SK-N-SH (cell line): ENCODE measurements around the gene OR52I1. TPM values are rescaled to one million over a fixed set of nuclear protein-coding genes. Genes with fewer than 3 reads are reported as not detected.
A peak's percentile ranks its signal among the peaks of the same experiment; 100 is the strongest.

Source experiments
- CTCF ChIA-PET: fragments of 300-600, 350-600 bp; formaldehyde crosslinking; extraction: SDS; loops from one replicate; lab custom pipeline; 2021; lab: Yijun Ruan, JAX
- POLR2A ChIA-PET: fragments of 350-600 bp; sonication (Branson Sonifier 250); formaldehyde crosslinking; extraction: SDS; loops from one replicate; lab custom pipeline; 2020; ENCODE audit warnings: antibody characterized with exemption, inconsistent platforms; lab: Yijun Ruan, JAX
- DNase-seq: peaks from one replicate; pipeline ENCODE4 v3.0.0; 2012
- H2AFZ ChIP-seq: fragments of 200-600 bp; sonication (generic); 2 replicates; pipeline ENCODE4 v1.8.1; 2016; ENCODE audit warnings: antibody characterized with exemption, mild to moderate bottlenecking, low read depth
- H3F3A ChIP-seq: fragments of 200-600 bp; sonication (generic); replicated peaks from 2 replicates; pipeline ENCODE3; 2016; ENCODE audit warnings: antibody characterized with exemption, mild to moderate bottlenecking; ENCODE audit not compliant: insufficient read depth
- H3K27ac ChIP-seq, 2 experiments: fragments of 200-500 bp in 1 of 2; fragments of 200-600 bp in 1 of 2; sonication (Bioruptor generic) in 1 of 2; sonication (generic), shearing (Covaris generic) in 1 of 2; 2 replicates each; pipeline versions ENCODE4 v1.5.1 to v1.6.1; 2014 to 2016; ENCODE audit warnings: low read depth in 2 of 2, inconsistent platforms in 1 of 2, low read length in 1 of 2, mild to moderate bottlenecking in 1 of 2, mixed read lengths in 1 of 2
- H3K27me3 ChIP-seq: fragments of 200-600 bp; sonication (generic), shearing (Covaris generic); 2 replicates; pipeline ENCODE4 v1.6.1; 2016; ENCODE audit warnings: mixed run types; ENCODE audit not compliant: insufficient read depth
- H3K36me3 ChIP-seq, 2 experiments: fragments of 200-500 bp in 1 of 2; fragments of 200-600 bp in 1 of 2; sonication (Bioruptor generic) in 1 of 2; sonication (generic) in 1 of 2; replicated peaks in 1 of 2; 2 replicates each; pipeline versions ENCODE3 to v1.5.1; 2014 to 2016; ENCODE audit warnings: low read length in 1 of 2, mild to moderate bottlenecking in 1 of 2; ENCODE audit not compliant: insufficient read depth in 2 of 2, control insufficient read depth in 1 of 2
- H3K4me1 ChIP-seq, 2 experiments: fragments of 200-500 bp in 1 of 2; fragments of 200-600 bp in 1 of 2; sonication (Bioruptor generic) in 1 of 2; sonication (generic), shearing (Covaris generic) in 1 of 2; 2 replicates each; pipeline versions ENCODE4 v1.5.1 to v1.6.1; 2014 to 2016; ENCODE audit warnings: low read depth in 1 of 2, low read length in 1 of 2, mixed run types in 1 of 2; ENCODE audit not compliant: insufficient read depth in 2 of 2, control insufficient read depth in 1 of 2
- H3K4me2 ChIP-seq: fragments of 200-600 bp; sonication (generic), shearing (Covaris generic); 2 replicates; pipeline ENCODE4 v1.6.1; 2017; ENCODE audit warnings: mixed run types
- H3K4me3 ChIP-seq, 2 experiments: fragments of 200-500 bp in 1 of 2; fragments of 200-600 bp in 1 of 2; sonication (Bioruptor generic) in 1 of 2; sonication (generic), shearing (Covaris generic) in 1 of 2; 2 replicates each; pipeline versions ENCODE4 v1.5.1 to v1.8.1; 2014 to 2016; ENCODE audit warnings: low read depth in 2 of 2, inconsistent platforms in 1 of 2, low read length in 1 of 2, mild to moderate bottlenecking in 1 of 2, mixed read lengths in 1 of 2, moderate library complexity in 1 of 2
- H3K79me2 ChIP-seq: fragments of 200-600 bp; sonication (generic); 2 replicates; pipeline ENCODE4 v1.8.1; 2017; ENCODE audit warnings: mild to moderate bottlenecking; ENCODE audit not compliant: insufficient read depth
- H3K9ac ChIP-seq: fragments of 200-600 bp; sonication (generic); 2 replicates; pipeline ENCODE4 v1.6.1; 2017; ENCODE audit warnings: mixed run types
- H3K9me2 ChIP-seq: fragments of 200-600 bp; sonication (generic); 2 replicates; pipeline ENCODE4 v1.6.1; 2017; ENCODE audit warnings: mixed run types
- H3K9me3 ChIP-seq: fragments of 200-600 bp; sonication (generic); 2 replicates; pipeline ENCODE4 v1.6.1; 2017; ENCODE audit warnings: mixed run types, mild to moderate bottlenecking, moderate library complexity
- H4K20me1 ChIP-seq: fragments of 200-600 bp; sonication (generic); 2 replicates; pipeline ENCODE4 v1.6.1; 2017; ENCODE audit warnings: mild to moderate bottlenecking, mixed run types; ENCODE audit not compliant: insufficient read depth
- EZH2phosphoT487 ChIP-seq: fragments of 200-600 bp; sonication (generic); IDR thresholded peaks from 2 replicates; pipeline ENCODE4 v1.6.1; 2017; ENCODE audit warnings: low read depth, mixed run types, mild to moderate bottlenecking, antibody characterized with exemption, moderate library complexity, borderline replicate concordance
- FOSL2 ChIP-seq: IDR thresholded peaks from 2 replicates; pipeline ENCODE4 v1.4.0; 2012; ENCODE audit warnings: low read depth, mild to moderate bottlenecking, moderate library complexity, borderline replicate concordance
- FOXJ3 ChIP-seq: sonication (generic); formaldehyde crosslinking; IDR thresholded peaks from 2 replicates; pipeline ENCODE4 v1.5.1; 2020; ENCODE audit warnings: mild to moderate bottlenecking, missing genetic modification reagents
- JUND ChIP-seq: IDR thresholded peaks from 2 replicates; pipeline ENCODE4 v1.4.0; 2012
- MEF2A ChIP-seq: IDR thresholded peaks from 2 replicates; pipeline ENCODE4 v1.4.0; 2012; ENCODE audit warnings: low read depth, borderline replicate concordance
- NFIC ChIP-seq: IDR thresholded peaks from 2 replicates; pipeline ENCODE4 v1.4.0; 2012; ENCODE audit warnings: borderline replicate concordance
- PBX3 ChIP-seq: IDR thresholded peaks from 2 replicates; pipeline ENCODE4; 2012
- POLR2AphosphoS5 ChIP-seq: IDR thresholded peaks from 2 replicates; pipeline ENCODE4 v1.6.1; 2012; ENCODE audit warnings: low read depth, low read length
- RAD21 ChIP-seq: IDR thresholded peaks from 2 replicates; pipeline ENCODE4 v1.6.1; 2012; ENCODE audit warnings: mild to moderate bottlenecking, low read length
- REST ChIP-seq: IDR thresholded peaks from 2 replicates; pipeline ENCODE4 v1.6.1; 2012; ENCODE audit warnings: mild to moderate bottlenecking, low read depth, low read length, moderate library complexity
- RXRA ChIP-seq: IDR thresholded peaks from 2 replicates; pipeline ENCODE4 v1.4.0; 2012; ENCODE audit warnings: low read depth, mild to moderate bottlenecking, borderline replicate concordance
- SIN3A ChIP-seq: IDR thresholded peaks from 2 replicates; pipeline ENCODE4 v1.6.1; 2012; ENCODE audit warnings: low read depth, mild to moderate bottlenecking, low read length, moderate library complexity, borderline replicate concordance
- SMC3 ChIP-seq: IDR thresholded peaks from 2 replicates; pipeline ENCODE4 v1.6.1; 2012; ENCODE audit warnings: low read depth, low read length, improper control_type of control experiment
- TAF1 ChIP-seq: IDR thresholded peaks from 2 replicates; pipeline ENCODE4 v1.6.1; 2012; ENCODE audit warnings: low read depth, mild to moderate bottlenecking, low read length, moderate library complexity, borderline replicate concordance
- TCF12 ChIP-seq: IDR thresholded peaks from 2 replicates; pipeline ENCODE4 v1.4.0; 2012
- USF2 ChIP-seq: fragments of 150-350 bp; IDR thresholded peaks from 2 replicates; pipeline ENCODE4 v1.6.1; 2017; ENCODE audit warnings: antibody characterized with exemption, low read length, low read depth, borderline replicate concordance
- YY1 ChIP-seq: IDR thresholded peaks from 2 replicates; pipeline ENCODE4 v1.4.0; 2012; ENCODE audit warnings: low read depth, mild to moderate bottlenecking
- ZBTB33 ChIP-seq: IDR thresholded peaks from 2 replicates; pipeline ENCODE4 v1.4.0; 2012; ENCODE audit warnings: low read depth, borderline replicate concordance
- WGBS: methylation state at CpG from one replicate; pipeline ENCODE4 v1.1.6; 2017; ENCODE audit warnings: low lambda C conversion rate; 5-methylcytosine and 5-hydroxymethylcytosine counted together
- polyA plus RNA-seq, 3 experiments: library from polyadenylated mRNA; depleted of rRNA; stranded (reverse); fragments of >200 nt; gene quantifications; 2 replicates each; pipeline ENCODE4 v1.2.3, GENCODE V29; 2012

The OR52I1 gene
- polyA plus RNA-seq, 1 of the 3 experiments (the other 2 are of a cell fraction), result not detected

GRCh38 chr11:4610258-4610935, 16.6 kb downstream of the OR52I1 start:
- CTCF ChIA-PET, result interaction anchor here (1.2 kb wide), 1 partner anchor 26 kb away, joined by 4 read pairs; the partner anchor contains the start of gene OR51D1
- Histone ChIP-seq H3K9ac (no peak overlapping the region), H3K4me1 (peaks cover 0 to 10% of the 10 kb centered on the region in 2 experiments; a peak in 3 of 4 replicates), H3K4me2 (peak overlapping the region; percentile 60), H3K79me2 (no peaks in the 10 kb centered on the region; the same call in 1 of the 2 replicates), H3K27me3 (no peaks in the 10 kb centered on the region), H2AFZ (peak overlapping the region; percentile 62), H3F3A (no peaks in the 10 kb centered on the region), H3K4me3 (peak overlapping the region in 1 of 2 experiments; percentile 34; a peak in 1 of 4 replicates), H3K9me2 (no peaks in the 10 kb centered on the region), H3K9me3 (no peaks in the 10 kb centered on the region), H4K20me1 (no peaks in the 10 kb centered on the region), H3K27ac (no peak overlapping the region), H3K36me3 (peaks cover 0 to 7% of the 10 kb centered on the region in 2 experiments)
- WGBS, result 15% methylated on average over 3 of the region's 3 CpGs
- TF ChIP-seq REST, result no peak
- DNase-seq, result no peak
- POLR2A ChIA-PET, result no interaction called here

- POLR2A ChIA-PET, result no interaction called here
- Histone ChIP-seq H3F3A (no peaks in the 10 kb centered on the region), H3K27me3 (no peaks in the 10 kb centered on the region), H4K20me1 (no peaks in the 10 kb centered on the region), H2AFZ (no peak overlapping the region), H3K9me2 (no peaks in the 10 kb centered on the region), H3K9ac (no peak overlapping the region), H3K9me3 (no peaks in the 10 kb centered on the region), H3K4me3 (no peak overlapping the region), H3K27ac (no peak overlapping the region), H3K4me2 (no peak overlapping the region), H3K4me1 (peaks cover 0 to 6% of the 10 kb centered on the region in 2 experiments; a peak in 2 of 4 replicates), H3K36me3 (no peaks in the 10 kb centered on the region), H3K79me2 (no peaks in the 10 kb centered on the region; the same call in 1 of the 2 replicates)
- WGBS, result 21% methylated on average over 2 of the region's 2 CpGs
- no peak for TF ChIP-seq YY1
- no peak for TF ChIP-seq RAD21
- no peak for TF ChIP-seq POLR2AphosphoS5
- no peak for TF ChIP-seq FOXJ3
- TF ChIP-seq USF2, result no peak
- TF ChIP-seq EZH2phosphoT487, result no peak
- no peak for TF ChIP-seq ZBTB33
- TF ChIP-seq RXRA, result no peak
- TF ChIP-seq PBX3, result no peak
- TF ChIP-seq SMC3, result no peak
- TF ChIP-seq JUND, result no peak
- no peak for TF ChIP-seq TCF12
- TF ChIP-seq SIN3A, result no peak
- TF ChIP-seq FOSL2, result no peak
- TF ChIP-seq NFIC, result no peak
- TF ChIP-seq MEF2A, result no peak
- TF ChIP-seq TAF1, result no peak
- CTCF ChIA-PET, result interaction anchor here (2.5 kb wide), 1 partner anchor 13 kb away, joined by 12 read pairs; no protein-coding TSS in a partner anchor
- no peak for DNase-seq
These were observed 18.1 kb downstream of the OR52I1 start for GRCh38 chr11:4611986-4612385.
